GM12874 (cell line): ENCODE data around the gene ERICH6.

ENCODE experiments used
- TF ChIP-seq, protein P1 (sequence below): IDR thresholded peaks from 2 replicates; pipeline ENCODE4 v1.5.1; 2011; ENCODE audit warnings: low read depth, mild to moderate bottlenecking, control low read depth, low read length, moderate library complexity; ENCODE audit not compliant: insufficient read depth

Gene ERICH6

DNA sequence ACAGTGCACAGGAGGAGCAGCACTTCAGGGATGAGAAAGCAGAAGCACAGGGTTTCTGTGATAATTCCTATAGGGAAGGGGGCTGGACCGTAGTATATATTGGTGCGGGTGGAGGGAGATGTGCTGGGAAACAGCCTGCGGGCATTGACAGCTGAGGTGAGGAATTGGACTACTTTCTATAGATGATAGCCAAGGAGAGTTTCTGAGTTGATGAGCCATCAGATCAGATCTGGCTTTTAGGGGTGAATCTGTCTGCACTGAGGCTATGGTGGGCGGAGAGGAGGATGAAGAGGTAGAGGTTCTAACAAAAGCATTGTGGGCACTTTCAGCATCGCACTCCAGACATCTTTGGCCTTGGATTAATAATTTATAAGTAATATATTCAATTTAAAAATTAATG is 67.5 kb downstream of the ERICH6 start:
- TF ChIP-seq, protein P1, sequence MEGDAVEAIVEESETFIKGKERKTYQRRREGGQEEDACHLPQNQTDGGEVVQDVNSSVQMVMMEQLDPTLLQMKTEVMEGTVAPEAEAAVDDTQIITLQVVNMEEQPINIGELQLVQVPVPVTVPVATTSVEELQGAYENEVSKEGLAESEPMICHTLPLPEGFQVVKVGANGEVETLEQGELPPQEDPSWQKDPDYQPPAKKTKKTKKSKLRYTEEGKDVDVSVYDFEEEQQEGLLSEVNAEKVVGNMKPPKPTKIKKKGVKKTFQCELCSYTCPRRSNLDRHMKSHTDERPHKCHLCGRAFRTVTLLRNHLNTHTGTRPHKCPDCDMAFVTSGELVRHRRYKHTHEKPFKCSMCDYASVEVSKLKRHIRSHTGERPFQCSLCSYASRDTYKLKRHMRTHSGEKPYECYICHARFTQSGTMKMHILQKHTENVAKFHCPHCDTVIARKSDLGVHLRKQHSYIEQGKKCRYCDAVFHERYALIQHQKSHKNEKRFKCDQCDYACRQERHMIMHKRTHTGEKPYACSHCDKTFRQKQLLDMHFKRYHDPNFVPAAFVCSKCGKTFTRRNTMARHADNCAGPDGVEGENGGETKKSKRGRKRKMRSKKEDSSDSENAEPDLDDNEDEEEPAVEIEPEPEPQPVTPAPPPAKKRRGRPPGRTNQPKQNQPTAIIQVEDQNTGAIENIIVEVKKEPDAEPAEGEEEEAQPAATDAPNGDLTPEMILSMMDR: no peak

DNA sequence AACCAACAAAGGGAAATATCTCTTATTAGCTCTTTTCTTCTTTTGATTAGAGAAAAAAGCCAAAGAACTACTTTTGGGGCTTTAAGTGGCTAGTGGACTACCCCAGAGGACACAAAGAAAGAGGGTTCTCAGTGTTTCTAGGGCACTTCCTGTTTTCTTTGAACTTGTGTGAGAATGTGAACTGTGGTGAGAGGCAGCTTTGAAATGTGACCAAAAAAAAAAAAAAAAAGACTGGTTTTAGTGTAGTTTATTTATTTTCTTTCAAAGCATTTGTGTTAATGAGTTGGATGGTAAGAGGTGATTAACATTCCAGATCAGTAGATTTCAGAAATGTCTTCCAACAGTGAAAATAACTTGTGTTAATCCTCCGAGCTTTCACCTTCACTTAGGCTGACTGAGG is 68.2 kb downstream of the ERICH6 start:
- TF ChIP-seq, protein P1: no peak

DNA sequence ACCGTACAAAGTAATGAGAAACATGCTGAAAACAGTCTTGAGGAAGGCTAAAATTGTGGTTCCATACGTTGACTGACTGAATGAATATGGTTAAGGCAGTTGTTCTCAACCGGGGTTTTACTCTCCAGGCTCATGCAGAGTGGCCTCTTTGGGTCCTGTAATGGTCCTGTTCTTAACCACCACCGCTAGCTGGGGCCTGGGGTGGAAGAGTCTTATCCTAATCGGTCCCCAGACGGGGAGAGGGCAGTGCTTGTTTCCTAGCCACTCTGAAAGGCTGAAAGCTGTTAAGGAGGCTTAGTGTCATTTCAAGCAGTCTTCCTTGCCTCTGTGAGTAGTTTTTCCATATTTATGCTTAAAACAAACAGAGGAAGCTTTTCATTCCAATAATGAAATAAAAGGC is 68.6 kb downstream of the ERICH6 start:
- TF ChIP-seq, protein P1: no peak

DNA sequence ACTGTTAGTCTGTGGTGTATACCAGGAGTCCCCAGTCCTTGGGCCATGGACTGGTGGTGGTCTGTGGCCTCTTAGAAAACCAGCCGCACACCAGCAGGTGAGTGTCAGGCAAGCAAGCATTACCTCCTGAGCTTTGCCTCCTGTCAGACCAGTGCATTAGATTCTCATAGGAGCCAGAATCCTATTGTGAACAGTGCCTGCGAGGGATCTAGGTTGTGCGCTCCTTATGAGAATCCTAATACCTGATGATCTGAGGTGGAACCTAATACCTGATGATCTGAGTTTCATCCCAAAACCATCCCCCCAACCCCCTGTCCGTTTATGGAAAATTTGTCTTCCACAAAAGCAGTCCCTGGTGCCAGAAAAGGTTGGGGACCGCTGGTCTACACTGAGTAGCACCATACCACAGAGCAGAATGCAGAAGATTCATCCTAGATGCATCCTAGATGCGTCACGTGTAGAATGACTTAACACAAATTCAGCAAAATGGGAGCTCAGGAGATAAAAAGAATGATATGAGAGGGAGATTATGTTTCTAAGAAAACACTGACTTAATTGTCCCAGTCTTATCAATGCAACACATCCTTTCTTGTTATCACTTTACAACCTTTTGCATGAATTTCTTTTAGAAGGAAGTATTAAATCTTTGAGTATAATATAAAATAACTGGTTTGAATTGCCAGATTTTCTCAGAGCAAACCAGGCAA is 72.1 kb downstream of the ERICH6 start:
- TF ChIP-seq, protein P1: no peak

DNA sequence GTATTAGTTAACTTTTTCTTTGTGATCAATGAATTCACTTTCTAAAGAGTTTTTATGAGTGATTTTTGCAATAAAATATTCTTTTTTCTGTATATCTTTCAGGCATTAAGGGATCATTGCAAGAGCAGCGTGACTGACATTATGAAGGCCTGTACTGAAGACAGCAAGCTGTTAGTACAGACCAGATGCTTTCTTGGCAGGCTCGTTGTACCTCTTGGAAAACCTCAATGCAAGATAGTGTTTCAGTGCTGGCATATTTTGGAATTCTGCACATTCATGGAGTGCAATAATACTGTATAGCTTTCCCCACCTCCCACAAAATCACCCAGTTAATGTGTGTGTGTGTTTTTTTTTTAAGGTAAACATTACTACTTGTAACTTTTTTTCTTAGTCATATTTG is 76.2 kb downstream of the ERICH6 start:
- TF ChIP-seq, protein P1: no peak

DNA sequence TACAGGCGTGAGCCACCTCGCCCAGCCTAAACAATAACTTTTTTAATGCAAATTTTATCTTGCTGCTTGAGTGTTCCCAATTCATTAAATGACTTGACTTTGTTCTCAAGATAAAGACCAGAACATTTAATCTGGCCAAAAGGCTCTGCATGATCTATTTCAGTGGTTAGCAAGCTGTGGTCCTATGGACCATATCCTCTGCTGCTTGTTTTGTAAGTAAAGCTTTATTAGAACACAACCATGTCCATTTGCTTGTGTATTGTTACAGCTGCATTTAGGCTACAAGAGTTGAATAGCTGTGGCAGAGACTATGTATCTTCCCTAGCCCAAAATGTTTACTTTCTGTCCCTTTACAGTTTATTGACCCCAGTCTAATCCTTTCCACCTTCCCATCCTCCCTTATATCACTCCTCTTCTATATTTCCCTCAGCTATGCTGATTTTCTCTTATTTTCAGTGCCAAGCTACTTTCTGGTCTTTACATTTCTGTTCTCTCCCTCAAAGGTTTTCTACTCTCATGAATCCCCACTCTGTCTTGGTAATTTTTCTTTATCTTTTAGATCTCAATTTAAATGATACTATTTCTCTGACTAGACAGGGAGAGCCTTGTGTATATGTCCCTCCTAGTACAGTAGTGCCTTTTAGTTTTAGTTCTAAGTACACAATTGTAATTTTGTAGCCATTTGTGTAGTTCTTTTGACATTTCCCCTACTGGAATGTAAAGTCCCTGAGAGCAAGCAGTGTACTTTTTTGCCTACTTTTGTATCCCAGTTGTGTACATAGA is 77.4 kb downstream of the ERICH6 start:
- TF ChIP-seq, protein P1: no peak

DNA sequence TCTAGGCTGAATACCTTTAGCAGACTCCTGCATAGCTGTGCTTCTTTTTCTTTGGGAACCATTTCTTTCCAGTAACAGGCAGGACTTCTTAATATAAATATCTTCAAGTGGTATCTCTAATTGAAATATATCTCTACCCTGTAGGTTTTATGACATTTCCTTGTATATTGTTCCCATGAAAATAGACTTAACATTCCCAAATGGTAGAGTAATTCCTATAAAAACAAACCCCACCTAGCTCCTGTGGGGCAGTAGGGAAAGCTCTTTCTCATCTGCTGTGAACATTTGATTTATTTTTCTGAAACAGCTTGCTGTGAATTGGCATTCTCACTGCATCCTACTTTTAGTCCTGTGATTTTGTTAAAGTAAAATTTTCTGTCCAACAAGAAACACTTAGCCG is 79.8 kb downstream of the ERICH6 start:
- TF ChIP-seq, protein P1: no peak
